GM18517 (cell line): Measurements from ENCODE around the gene NR2F1-AS1.
"Not testable (repeated sequence)": the region's sequence is repeated elsewhere in the genome, so short reads cannot be mapped to it uniquely, and the experiment has no call there.

ENCODE experiments used
- ATAC-seq: cut with Tn5 transposase; IDR thresholded peaks from one replicate; pipeline ENCODE4 v1.9.1; 2021; ENCODE audit warnings: mild to moderate bottlenecking, moderate library complexity; ENCODE audit not compliant: unreplicated experiment

The NR2F1-AS1 gene

GRCh38 chr5:93395971-93396379 lies 185.0 kb downstream of the NR2F1-AS1 start:
- no peak for ATAC-seq

GRCh38 chr5:93395010-93395409 lies 186.0 kb downstream of the NR2F1-AS1 start:
- no peak for ATAC-seq

- no peak for ATAC-seq
Observed at GRCh38 chr5:93394301-93394700, 186.7 kb downstream of the NR2F1-AS1 start.

GRCh38 chr5:93391169-93391568 lies 189.8 kb downstream of the NR2F1-AS1 start:
- ATAC-seq: not testable (repeated sequence)

DNA sequence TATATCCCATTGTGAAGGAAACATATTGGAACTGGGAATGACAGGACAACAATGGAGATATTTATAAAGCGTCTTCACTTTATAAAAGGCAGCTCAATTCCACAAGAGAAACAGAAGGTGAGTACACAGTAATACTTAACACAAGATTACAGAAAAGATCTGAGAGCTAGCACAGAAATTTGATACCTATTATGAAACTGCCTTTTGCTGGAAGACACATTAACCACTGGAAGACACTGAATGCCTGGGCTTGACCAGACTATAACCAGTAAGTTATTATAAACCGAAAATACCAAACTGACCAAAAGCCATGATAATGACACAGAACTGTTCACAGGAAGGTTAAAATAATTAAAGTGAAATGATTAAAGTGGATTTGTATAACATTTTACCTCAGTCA lies 195.4 kb downstream of the NR2F1-AS1 start:
- no peak for ATAC-seq

GRCh38 chr5:93384995-93385394 lies 196.0 kb downstream of the NR2F1-AS1 start:
- no peak for ATAC-seq

DNA sequence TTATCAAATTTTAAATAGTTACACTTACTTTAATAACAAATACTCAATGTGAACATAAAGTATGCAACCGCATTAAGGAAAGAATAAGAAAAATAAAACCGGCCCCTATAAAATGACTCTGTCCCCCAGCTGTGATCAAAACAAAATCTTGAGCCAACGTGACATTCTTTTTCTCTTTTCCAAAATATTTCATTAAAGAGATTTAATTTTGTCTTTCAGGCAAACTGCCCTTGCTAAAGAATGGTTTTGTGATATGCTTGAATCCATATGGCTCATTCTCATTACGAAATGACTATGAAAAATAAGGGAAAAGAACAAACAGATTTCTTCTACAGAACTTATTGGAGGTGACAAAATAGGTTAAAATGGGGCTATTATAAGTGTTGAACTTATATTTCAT lies 197.0 kb downstream of the NR2F1-AS1 start:
- ATAC-seq: no peak

GRCh38 chr5:93382188-93382825 lies 198.7 kb downstream of the NR2F1-AS1 start:
- no peak for ATAC-seq

DNA sequence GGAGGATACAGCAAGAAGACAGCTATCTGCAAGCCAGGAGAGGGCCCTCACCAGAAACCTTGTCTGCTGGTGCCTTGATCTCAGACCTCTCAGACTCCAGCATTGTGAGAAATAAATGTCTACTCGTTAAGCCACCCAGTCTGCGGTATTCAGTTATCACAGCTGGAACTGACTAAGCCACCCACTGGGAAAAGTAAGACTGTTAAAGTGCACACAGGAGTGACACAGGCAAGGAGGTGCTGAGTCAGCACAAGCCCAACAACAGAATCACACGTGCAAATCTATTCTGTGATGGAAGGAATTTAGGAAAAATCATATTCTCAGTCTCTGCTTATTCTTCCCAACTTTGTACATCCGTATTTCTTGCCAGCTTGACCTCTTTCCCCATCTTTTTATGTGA lies 200.0 kb downstream of the NR2F1-AS1 start:
- no peak for ATAC-seq

DNA sequence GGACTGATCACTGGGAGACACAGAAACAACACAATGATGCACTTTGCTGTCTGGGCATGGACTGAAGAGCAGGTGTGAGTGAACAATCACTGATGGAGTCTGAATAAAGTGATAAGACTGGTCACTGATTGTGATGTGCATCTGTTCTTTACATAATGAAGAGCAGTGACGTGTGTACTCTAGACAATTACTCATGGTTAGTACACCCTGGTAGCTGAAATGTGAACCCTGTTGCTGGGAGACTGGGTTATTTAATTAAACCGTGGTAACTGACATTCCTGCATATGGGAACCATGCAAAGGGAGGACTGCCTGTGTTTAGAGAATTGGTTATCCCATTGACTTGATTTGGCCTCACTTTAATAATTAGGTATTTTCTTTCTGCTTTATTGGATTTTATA lies 202.9 kb downstream of the NR2F1-AS1 start:
- no peak for ATAC-seq

GRCh38 chr5:93371893-93372292 lies 209.1 kb downstream of the NR2F1-AS1 start:
- ATAC-seq: no peak

- no peak for ATAC-seq
Observed at GRCh38 chr5:93364378-93364777, 216.6 kb downstream of the NR2F1-AS1 start.

GRCh38 chr5:93360436-93361088 lies 220.5 kb downstream of the NR2F1-AS1 start:
- no peak for ATAC-seq

GRCh38 chr5:93359960-93360305 lies 221.1 kb downstream of the NR2F1-AS1 start:
- ATAC-seq: no peak
